ENCODE data around the gene FAM222B. TPM values are rescaled to one million over a fixed set of nuclear protein-coding genes. Genes with fewer than 3 reads are reported as not detected.

Gene FAM222B, protein sequence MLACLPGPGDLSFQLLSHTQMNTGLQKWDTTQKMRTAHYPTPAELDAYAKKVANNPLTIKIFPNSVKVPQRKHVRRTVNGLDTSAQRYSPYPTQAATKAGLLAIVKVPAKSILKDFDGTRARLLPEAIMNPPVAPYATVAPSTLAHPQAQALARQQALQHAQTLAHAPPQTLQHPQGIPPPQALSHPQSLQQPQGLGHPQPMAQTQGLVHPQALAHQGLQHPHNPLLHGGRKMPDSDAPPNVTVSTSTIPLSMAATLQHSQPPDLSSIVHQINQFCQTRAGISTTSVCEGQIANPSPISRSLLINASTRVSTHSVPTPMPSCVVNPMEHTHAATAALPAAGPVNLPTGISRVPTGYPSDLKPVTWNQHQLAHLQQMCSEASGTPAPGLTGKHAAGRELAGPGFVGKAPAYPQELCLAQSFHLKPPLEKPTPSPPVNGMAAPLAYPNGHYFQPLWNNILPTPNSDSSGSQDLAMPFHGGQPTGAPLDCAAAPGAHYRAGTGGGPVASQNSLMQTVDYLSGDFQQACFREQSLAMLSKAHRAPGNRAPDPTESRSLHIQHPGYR
- total RNA-seq (2014; rRNA removed): 4.8 and 6.5 TPM in 2 replicates
- Bru-seq, nascent RNA: percentile 67 among the genes with signal in this experiment
- BruChase-seq, experiment 1, labeled RNA remaining after a 6-hour chase: percentile 64 among the genes with signal in this experiment
- percentile 64 among the genes with signal in this experiment for BruChase-seq, experiment 2, labeled RNA remaining after a 2-hour chase
- long read RNA-seq, full-length matches to known transcripts: 7 of 20 reads
- long read RNA-seq, partial matches to known transcripts: 0 of 20 reads
- long read RNA-seq, other reads (novel, unspliced or antisense): 13 of 20 reads

DNA sequence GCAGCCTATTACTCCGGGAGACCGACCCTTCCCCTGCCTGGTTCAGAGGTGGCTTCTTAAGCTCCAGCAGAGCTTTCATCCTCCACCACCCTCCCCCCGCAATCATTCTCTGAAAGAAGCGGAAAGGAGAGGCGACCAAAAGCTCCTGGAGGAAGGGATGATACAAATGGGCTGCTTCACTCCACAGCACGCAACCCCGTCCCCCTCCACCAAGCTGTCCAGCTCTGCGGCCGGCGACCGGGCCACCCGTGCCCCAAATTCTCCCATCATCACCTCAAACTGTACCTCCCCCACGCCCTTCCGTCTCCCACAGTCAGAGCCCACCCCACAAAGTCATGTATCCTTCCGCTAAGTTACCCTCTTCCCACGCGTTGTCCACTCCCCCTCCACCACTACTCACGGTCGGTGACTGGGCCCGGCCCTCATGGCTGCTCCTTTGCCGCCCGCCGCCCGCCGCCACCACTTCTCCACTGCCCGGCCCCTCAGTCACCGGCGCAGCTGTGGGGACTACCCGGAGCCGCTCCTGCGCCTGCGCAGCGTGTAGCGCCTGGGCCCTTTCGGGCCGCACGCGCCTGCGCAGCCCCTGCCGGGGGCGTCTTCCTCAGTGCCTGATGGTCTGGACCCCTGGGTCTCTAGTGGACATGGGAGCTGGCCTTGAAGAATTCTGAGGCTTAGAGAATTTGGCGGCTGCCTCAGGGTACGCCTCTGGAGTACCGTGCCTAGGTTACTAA is at the start of gene FAM222B:
Gene FAM222B, minus strand, starts transcription at position 509 of the 731 bp plus-strand sequence. CDS start 76,123 bp downstream, outside the sequence.
- Histone ChIP-seq H3K9me2 (replicated peaks; ENCODE audit: low read length) (no peaks in the 10 kb centered on the region), H3K27ac (ENCODE audit: low read length) (0 out of 2 replicates have a peak within 1 kb of the TSS, but pooled peaks have one; percentile 20), H3K36me3 (ENCODE audit: low read depth, low read length) (no peaks in the 10 kb centered on the region), H3K79me2 (ENCODE audit: low read length) (peaks cover 50% of the 10 kb centered on the region), H3K4me2 (ENCODE audit: low read length) (peak within 1 kb of the TSS; percentile 75), H3K27me3 (ENCODE audit: low read length) (no peaks in the 10 kb centered on the region), H3K4me1 (ENCODE audit: insufficient read depth, low read length) (no peaks in the 10 kb centered on the region), H3K9me3 (ENCODE audit: low read length) (no peaks in the 10 kb centered on the region), H3K4me3 (ENCODE audit: low read length) (peak within 1 kb of the TSS; percentile 87), H3F3A (ENCODE audit: low read length, unreplicated experiment) (no peaks in the 10 kb centered on the region), H2AFZ (ENCODE audit: low read length) (peak within 1 kb of the TSS; percentile 98), H3K9ac (ENCODE audit: low read length) (peak within 1 kb of the TSS; percentile 83), H4K20me1 (ENCODE audit: low read length) (no peaks in the 10 kb centered on the region)
- intact Hi-C loops (cut with micrococcal nuclease): loop anchor here (5.0 to 10.0 kb wide), 2 partner anchors 35 to 62 kb away; partner anchors contain the start of gene DHRS13
- TF ChIP-seq EZH2phosphoT487 (IDR thresholded peaks at IDR 0.05; ENCODE audit: borderline replicate concordance, low read length): no peak
- TF ChIP-seq EZH2 (IDR thresholded peaks at IDR 0.05; ENCODE audit: low read length, unreplicated experiment): no peak
- no peak for TF ChIP-seq CTCF (conservative IDR thresholded peaks at IDR 0.05; ENCODE audit: low read depth, low read length)
- DNase-seq (peak; percentile 78), ATAC-seq (peak; percentile 98)
- ChIA-PET POLR2A (ENCODE audit: unreplicated experiment) (interaction anchor here (0.5 kb wide), 1 partner anchor 19 kb away, joined by 11 read pairs; no protein-coding TSS in a partner anchor), CTCF (interaction anchor here (0.6 to 2.3 kb wide), 3 partner anchors 42 to 79 kb away, joined by 3 to 15 read pairs (median 3); no protein-coding TSS in a partner anchor)
- no TSS peak for BruUV-seq (replicated peaks)

- Histone ChIP-seq H3K36me3 (ENCODE audit: low read depth, low read length) (no peaks in the 10 kb centered on the region), H4K20me1 (ENCODE audit: low read length) (no peaks in the 10 kb centered on the region), H2AFZ (ENCODE audit: low read length) (no peak overlapping the region), H3K9ac (ENCODE audit: low read length) (no peak overlapping the region), H3K27me3 (ENCODE audit: low read length) (no peaks in the 10 kb centered on the region), H3K27ac (ENCODE audit: low read length) (no peak overlapping the region), H3K4me1 (ENCODE audit: insufficient read depth, low read length) (no peaks in the 10 kb centered on the region), H3K9me2 (replicated peaks; ENCODE audit: low read length) (no peaks in the 10 kb centered on the region), H3K4me2 (ENCODE audit: low read length) (no peak overlapping the region), H3K9me3 (ENCODE audit: low read length) (no peaks in the 10 kb centered on the region), H3K4me3 (ENCODE audit: low read length) (no peak overlapping the region), H3F3A (ENCODE audit: low read length, unreplicated experiment) (no peaks in the 10 kb centered on the region), H3K79me2 (ENCODE audit: low read length) (0 out of 2 replicates have a peak, but pooled peaks cover 6% of the 10 kb centered on the region)
- no peak for DNase-seq
- intact Hi-C loops (cut with micrococcal nuclease): no loop called here
- ChIA-PET CTCF (no interaction called here), POLR2A (ENCODE audit: unreplicated experiment) (no interaction called here)
- no TSS peak for BruUV-seq (replicated peaks)
- ATAC-seq: no peak
- TF ChIP-seq EZH2 (IDR thresholded peaks at IDR 0.05; ENCODE audit: low read length, unreplicated experiment): no peak
- no peak for TF ChIP-seq CTCF (conservative IDR thresholded peaks at IDR 0.05; ENCODE audit: low read depth, low read length)
- TF ChIP-seq EZH2phosphoT487 (IDR thresholded peaks at IDR 0.05; ENCODE audit: borderline replicate concordance, low read length): no peak
These were observed 49.4 kb upstream of the FAM222B start for GRCh38 chr17:28892024-28892423.

All from PC-3 (cell line).